Glomerular visceral epithelial cell (primary cell): Measurements from ENCODE around the gene FERD3L.

Experiments used
- DNase-seq: peaks from one replicate; pipeline ENCODE4 v3.0.0-alpha.2; 2016; ENCODE audit errors: extremely low spot score

FERD3L gene

DNA sequence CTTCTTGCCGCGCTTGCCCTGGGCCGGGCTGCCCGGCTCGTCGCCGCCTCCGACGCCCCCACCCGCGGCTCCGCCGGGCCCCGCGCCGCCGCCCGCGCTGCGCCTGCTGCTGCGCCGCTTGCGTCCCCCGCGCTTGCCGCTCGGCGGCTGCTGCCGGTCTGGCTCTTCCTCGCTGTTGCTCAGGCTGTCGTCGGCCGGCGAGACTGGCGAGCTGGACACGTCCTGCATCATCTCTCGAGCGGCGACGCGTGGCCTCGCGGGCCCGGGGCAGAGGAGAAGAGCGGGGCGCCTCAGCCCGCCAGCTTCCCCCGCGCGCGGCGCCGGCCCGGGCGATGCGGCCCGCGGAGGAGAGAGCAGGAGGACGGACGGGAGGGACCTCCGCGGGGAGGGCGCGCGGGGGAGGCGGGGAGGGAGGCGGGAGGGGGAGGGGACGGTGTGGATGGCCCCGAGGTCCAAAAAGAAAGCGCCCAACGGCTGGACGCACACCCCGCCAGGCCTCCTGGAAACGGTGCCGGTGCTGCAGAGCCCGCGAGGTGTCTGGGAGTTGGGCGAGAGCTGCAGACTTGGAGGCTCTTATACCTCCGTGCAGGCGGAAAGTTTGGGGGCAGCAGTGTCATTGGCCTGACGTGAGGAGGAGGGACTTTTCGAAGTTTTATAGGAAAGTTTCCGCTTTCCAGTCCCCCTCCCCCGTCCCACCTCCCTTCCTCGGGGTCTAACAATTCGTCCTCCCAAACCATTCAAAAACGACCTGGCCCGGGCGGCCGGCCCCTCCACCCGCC lies 27.9 kb downstream of the FERD3L start, which contains the start of gene TWIST1:
TWIST1 (minus strand) TSS at position 546 of the 779 bp plus-strand sequence; CDS start at position 231, 315 bp downstream.
- DNase-seq, result peak; percentile 83

DNA sequence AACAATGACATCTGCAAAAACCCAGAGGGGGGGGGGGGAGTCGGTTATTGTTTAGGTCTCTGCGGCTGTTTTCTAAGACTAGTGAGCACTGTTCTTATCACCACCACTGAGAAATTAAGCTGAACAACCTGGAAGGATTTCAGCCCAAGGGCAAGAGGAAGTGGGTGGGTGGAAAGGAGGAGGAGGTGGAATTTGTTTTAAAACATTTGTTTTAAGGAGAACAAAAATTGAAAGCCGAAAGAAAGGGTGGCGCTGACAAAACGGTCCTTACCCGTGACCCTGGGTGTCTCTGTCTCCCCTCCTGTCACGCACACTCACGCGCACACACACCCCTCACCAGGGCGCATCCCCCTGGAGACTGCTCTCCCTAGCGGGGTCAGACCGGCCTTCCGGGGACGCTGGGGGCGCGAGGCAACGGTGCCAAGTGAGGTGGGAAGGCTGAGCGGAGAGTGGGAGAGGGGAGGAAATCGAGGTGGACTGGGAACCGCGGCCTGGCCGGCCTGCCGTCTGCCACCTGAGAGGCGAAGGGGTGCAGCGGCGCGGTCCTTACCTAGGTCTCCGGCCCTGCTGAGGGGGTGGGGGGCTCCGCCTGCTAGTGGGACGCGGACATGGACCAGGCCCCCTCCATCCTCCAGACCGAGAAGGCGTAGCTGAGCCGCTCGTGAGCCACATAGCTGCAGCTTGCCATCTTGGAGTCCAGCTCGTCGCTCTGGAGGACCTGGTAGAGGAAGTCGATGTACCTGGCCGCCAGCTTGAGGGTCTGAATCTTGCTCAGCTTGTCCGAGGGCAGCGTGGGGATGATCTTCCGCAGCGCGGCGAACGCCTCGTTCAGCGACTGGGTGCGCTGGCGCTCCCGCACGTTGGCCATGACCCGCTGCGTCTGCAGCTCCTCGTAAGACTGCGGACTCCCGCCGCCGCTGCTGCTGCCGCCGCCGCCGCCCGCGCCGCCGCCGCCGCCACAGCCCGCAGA lies 28.8 kb downstream of the FERD3L start:
- peak; percentile 37 for DNase-seq

DNA sequence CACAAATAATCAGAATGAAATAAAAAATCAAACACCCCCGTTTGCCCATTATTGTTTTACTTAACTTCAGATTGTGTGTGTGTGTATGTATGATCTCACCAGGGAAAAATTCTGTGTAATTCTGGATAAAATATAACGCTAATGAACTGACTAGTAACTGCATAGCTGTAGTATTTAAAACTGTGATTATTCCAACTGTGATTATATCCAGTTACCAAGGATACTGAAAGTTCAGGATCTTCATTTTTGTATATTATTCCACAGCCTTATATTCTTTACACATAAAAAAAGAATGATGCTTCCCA lies 30.7 kb downstream of the FERD3L start:
- DNase-seq, result no peak

DNA sequence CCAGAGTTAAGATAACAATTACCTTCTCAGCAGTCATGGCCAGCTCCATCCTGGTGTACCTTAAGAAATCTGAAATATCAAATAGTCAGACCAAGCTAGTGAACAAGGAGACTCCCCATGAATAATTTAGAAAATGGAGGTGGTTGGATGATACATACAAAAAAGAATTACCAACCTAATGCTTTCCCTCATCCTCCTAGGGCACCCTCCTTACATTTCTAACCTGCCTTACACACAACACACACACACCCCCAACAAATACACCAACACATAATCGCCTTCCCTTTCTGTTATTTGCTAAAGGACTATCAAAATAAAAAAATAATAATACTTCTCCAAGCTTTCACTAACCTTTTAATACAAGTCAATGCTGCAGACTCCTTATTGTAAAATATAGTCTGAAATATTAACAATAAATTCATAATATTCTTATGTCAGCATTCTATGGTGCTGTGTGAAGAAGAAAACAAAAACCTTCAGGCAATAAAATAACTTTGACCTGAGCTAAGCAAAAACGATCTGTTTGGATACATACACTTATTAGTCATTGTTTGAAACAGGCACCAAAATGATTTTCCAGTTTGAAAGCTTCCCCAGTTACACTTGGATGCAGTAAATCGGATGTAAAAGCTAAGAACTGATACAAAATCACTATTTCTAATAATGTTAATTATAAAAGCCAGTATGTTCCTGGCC lies 31.2 kb downstream of the FERD3L start:
- DNase-seq, result peak; percentile 23

DNA sequence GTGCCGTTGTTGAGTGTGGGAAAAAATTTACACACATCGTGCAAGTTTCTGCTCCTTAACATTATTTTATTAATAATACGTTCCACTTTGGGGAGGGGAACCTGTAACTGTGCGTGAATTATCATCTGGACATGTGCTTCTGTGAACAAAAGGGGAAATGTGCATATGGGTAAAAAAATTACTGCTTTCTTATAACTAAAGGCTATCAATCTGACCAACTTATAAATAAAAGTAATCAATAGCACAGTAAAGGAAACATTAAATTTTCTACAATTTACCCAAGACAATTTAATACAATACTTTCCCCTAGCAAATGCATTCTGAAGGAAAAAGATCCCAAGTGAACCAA lies 32.2 kb downstream of the FERD3L start:
- no peak for DNase-seq

DNA sequence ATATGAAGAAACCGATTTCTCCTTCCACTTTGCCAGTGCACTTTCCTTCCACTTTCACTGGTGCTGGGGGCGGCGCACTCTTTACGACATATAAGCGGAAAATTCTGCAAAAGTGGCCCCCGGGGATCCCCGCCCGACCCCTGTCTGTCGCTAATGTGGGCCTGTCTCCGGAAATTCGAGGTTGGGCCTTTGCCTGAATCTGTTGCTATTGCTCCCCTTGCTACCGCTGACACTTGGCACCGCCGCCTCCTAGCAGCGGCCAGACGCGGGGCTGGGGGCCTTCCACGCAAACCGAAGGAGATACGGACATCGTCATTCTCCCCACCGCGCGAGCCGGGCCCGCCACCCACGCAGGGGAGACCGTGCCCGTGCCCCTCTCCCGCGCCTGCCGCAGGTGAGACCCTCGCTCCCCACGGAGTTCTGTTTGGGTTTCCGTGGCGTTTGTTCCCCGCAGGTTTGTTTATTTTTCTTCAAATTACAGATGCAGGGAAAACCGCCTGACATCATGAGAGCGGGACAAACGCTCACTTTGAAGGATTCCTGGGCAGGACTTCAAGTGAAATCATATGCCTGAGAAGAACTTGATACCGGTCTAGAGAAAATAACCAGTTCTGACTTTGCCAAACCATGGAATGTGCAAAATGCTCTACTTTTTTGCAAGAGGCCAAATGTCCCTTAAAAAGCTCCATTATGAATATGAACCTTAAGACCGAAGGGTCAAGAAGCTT lies 32.8 kb downstream of the FERD3L start:
- no peak for DNase-seq

DNA sequence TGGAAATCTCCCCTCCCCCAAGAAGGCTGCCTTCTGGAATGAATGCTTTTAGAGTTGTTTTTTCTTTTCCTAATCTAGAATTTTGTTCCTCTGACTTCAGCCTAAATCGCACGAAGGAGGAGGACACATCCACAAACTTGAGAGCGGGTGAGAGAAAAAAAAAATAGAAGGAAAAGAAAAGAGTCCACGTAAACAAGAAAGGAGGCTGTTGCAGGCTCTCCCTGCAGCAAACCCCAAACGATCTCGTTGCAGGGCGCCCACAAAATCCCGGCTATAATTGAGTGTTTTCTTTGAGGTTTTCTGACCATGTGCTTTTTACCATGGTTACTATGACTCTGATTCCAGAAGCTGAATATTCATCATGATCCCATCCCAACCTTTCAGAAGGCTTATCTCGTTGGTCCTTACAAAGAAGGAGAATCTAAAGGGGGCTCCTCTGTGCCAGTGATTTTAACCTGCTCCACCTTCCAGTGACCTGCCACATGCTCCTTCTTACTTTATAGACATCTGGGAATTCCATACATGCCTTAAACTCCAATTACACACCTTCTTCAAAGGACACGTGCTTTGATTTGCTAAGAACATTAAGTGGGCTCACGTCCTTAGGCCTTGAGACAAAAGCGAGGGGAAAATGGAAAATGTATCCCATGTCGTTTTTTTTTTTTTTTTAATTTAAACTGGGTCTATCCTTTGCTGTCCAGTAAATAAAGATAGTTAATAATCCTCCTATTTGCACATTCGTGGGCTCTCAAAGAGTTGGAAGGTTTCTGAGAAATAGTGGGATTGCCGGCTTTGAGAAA lies 33.5 kb downstream of the FERD3L start:
- no peak for DNase-seq

DNA sequence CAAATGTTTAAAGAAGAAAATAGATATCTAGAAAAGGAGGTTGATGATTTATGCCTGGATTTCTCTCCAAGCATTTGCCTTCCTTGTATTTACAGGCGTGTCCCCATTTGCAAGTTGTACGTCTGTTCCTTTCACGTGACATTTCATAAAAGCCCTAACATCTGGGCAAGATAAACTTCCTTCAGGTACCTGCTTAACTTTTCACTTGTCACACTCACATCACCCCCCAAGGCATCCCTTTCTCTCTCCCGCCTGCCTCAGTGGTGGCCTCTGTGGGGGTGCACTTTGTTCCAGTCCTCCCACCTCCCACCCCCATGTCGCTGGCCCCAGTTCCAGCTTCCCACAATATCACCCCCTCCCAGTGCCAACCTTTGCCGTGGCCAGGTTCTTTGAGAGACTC lies 34.4 kb downstream of the FERD3L start:
- no peak for DNase-seq

DNA sequence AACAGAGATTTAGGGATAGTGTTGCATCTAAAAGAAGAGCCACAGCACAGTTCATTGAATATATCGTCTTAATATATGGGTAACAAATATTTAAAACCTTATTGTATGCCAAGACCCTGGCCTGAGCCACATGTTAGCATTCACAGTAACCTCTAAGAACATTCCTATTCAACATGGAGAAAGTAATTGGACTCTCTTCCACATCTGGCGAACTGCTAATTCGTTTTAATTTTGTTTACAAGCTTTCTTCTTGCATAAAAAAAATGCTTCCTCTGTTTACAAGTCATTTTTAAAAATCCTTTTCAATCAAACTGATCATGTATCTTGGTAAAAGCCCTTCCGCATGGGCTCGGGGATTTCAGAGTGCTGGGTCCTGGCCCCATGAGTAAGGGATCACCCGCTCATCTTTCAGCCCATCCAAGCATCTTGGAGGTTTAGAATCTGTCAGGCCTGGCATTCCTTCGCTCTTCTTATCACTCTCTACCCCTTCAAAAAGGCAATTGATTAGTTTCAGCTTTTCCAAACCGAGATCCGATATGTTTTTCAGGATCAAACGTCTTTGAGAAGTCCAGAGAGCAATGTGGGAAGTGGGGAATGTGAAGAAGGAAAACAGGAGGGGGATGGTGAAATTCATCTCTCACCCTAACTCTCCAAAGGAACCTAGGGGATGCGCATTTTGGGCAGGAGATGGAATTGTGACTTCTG lies 35.0 kb downstream of the FERD3L start:
- DNase-seq, result no peak

DNA sequence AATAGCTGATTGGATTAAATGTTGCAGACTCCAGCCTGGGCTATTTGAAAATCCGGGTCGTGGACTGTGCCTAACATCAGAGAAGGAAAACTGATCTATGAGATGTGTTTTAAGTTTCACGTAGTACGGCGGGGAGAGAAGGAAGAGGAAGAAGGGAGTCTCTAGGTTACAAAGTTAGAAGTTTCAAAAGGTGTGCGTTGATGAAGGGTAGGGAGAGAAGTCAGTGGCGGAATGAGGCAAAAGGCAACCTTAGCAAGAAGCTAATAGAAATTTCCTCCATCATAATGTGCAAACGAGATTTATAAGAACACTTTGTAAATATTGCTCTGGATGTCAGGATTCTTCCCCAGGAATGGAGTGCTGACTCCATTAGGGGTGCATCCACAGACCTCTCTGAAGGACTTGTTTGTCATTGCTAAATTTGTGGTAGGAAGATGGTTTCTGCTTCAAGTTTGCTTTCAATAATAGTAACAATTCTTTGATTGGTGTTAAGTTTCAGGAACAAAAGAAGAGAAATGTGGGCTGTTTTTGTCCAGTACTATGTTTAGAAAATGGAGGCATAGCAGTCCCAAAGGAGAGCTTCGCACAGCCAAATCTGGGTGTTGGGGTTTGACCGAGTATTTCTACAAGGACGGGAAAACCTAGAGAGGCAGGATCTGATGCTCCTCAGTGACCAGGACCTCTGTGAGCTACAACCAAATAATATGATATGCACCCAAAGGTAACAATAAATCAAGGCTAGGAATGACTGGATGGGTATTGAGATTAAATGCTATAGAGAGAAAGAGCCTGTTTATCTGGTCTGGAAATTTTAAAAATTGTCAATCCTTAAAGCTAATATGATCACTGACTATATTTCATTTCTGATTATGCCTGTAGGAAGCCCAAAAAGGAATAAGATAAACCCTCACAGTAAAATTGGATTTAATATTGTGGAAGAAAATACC lies 35.9 kb downstream of the FERD3L start:
- no peak for DNase-seq

DNA sequence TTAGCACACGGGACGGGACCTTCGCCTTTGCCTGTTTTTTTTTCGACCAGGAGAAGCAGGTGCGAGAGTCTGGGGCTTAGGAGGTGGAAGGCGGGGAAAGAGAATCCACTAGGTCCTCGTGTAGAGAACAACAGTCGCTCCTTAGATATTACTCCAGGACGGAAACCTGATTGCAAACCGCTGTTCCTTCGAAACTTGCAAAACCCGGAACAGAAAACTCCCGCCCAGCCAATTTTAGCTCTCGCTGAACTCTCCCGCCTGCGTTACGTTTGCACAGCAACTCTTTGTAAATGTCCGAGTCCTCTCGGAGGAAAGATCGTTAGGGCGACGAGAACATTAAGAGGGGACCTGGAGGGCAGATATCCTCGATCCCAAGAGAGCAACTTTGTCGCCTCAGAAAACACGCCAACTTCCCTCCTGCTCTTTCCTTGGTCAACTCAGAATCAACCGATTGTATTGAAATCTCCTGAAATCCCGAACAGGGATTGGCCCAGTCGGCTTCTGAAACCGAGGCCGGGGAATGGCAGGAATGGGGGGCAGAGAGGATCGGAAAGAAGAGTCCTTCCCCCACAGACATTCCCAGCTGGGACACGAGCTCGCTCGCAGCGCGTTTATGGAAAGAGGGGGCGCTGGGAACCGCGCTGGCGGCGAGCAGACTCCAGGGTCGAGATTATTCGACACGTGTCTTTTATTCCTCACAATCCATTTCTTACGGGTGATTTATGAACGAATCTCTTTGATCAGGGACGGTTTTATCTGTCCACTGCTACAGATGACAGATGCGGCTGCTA lies 37.7 kb downstream of the FERD3L start:
- DNase-seq, result peak; percentile 42

DNA sequence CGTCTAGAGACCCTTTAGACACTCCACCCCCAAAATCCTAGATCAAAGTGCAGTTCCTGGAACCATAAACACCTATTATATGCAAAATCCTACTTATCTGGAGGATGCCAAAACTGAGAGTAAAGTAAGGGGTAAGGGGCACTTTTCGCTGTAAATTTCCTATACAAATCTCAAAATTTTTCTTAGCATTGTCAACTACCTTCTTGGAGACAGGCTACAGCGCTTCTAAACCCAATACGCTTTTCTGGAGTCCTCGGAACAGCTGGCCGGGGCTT lies 38.2 kb downstream of the FERD3L start:
- DNase-seq, result no peak

DNA sequence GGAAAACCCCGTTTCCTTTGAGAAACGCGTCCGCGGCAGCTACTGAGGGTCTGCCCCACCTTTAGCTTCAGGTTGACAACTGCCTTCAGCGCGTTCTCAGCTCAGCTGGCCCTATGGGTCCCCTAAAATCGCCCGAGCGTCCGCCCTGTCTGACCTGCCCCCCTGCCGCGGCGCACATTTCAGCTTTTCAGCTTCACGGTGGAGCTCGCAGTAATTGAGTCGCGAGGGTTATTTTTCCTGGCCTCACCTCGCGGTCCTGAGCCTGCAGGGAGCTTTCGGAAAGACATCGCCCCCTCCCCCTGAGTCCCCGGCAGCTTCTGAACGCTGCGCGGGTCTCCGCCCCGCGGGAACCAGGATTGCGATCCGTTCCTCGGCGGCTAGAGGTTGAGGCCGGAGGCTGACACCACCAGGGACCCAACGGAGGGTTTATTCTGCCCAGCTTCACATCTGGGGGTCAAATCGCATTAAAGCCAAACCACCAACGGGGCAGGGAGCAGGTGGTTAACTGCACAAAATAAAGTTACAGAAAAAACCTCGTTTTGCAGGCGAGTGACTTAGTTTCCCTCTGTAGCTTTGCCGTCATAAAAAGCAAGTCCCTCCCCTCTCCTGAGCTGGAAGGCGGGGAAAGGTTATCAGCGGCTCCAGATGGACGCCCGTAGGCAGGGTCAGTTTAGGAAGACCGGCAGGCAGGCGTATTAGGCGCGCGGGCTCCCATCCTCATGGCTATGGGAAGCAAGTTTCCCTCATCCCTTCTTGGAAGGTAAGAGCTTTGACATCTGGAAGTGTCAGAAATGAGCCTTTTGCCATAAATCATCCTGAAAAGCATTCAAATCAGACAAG lies 38.8 kb downstream of the FERD3L start:
- DNase-seq, result no peak

DNA sequence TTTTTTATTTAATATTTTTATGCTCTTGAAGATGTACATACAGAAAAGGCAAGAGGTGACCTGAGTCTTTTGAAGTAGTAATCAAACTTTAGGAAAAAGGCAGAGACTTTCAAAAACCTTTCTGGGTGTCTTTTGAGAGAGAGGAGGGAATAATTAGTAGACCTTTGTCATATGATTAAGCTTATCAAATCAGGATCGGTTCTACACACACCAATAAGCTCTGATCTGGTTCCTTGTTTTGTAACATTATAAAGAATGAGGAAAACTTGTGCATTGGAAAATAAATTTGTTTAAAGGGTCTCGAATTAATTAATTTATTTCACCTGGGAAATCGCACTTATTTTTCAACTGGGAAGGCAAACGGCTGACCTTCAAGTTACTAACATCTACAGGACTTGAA lies 39.7 kb downstream of the FERD3L start:
- DNase-seq, result no peak

DNA sequence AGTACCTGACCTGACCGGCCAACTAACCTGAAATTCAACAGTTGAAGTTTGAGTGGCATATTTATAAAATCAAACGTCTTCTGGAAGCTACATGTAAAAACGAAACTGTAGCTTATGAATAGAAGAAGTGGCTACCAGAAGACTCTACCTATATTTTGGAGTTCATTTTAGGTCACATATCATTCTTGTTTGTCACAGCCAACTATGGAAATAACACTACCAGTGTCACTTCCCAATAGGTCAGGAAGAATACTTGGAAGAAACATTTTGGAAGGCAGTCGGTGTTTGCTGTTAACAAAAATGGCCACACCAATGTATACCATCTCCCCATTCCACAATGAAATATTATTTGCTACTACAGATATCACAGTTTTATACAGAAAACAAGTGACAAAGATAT lies 40.4 kb downstream of the FERD3L start:
- no peak for DNase-seq

DNA sequence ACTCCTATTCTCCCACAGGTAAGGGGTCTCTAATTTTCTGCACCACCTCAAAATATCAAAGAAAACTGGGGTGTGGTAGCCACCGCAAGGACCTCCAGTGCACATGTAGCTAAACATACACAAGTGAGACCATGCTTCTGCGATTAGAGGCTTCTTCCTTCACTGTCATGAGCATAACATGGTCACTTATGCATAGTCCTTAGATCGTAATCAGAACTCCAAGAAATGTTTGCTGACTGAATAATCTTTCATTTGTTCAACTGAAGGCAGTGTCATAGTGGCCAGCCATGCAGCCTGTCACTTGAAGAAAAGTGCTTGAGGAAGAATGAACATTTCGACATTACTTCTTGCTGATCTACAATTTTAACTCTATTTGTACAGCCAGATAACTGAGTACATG lies 42.3 kb downstream of the FERD3L start:
- no peak for DNase-seq

DNA sequence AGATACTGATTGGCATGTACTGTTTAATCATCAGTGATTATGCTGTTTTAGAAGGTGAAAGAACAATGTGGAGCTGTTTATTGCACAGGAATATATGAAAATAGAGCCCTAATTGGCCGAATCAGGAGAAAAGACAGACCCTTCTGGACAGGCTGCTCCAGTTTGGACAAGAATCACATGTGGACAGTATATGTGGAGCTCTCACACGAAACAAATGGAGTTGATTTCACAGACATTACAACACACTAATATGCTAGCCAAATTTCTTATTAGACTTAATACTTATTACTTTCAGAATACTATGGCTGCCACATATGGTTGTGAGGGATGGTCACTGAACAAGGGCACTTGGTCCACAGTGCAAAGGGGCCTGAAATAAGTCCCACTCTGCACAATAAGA lies 43.3 kb downstream of the FERD3L start:
- no peak for DNase-seq

DNA sequence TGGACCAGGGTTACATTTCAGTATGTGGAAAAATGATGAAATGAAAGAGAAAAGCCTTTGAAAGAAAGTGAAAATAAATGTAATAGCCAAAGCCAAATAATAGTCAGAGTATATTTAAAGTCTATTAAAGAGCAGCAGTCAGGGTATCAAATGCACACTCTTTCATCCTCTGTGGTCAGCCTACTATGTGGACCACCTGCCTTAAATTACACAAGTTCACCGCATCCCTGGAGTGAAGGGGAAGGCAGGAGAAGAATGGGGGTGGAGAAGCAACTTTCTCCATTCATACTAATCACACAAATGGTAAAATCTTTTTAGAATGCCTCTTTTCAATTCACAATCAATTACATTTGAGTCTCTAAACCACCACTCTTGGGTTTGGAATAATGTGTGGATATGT lies 43.7 kb downstream of the FERD3L start:
- DNase-seq, result no peak
